ENCODE measurements around the gene CCSER2. TPM values are rescaled to one million over a fixed set of nuclear protein-coding genes. Genes with fewer than 3 reads are reported as not detected.

CCSER2 gene
- polyA plus RNA-seq, 1 of the 3 experiments (the other 2 are of a cell fraction): 8.5 TPM

- H3F3A ChIP-seq (replicated peaks; ENCODE audit: insufficient read depth): peaks cover 7% of the 10 kb centered on the region
- no peaks in the 10 kb centered on the region for H3K27me3 ChIP-seq (ENCODE audit: insufficient read depth)
- H3K4me1 ChIP-seq (ENCODE audit: control insufficient read depth in 1 of 2, insufficient read depth in 2 of 2, low read depth in 1 of 2, low read length in 1 of 2): peaks cover 16 to 25% of the 10 kb centered on the region in 2 experiments; a peak in 3 of 4 replicates
- CTCF ChIA-PET: interaction anchor here (0.6 to 11.4 kb wide), 13 partner anchors 16 to 391 kb away, joined by 3 to 201 read pairs (median 12); partner anchors contain the start of gene CCSER2
- H3K79me2 ChIP-seq (ENCODE audit: insufficient read depth): no peaks in the 10 kb centered on the region
- TF ChIP-seq NFIC (IDR thresholded peaks at IDR 0.05; ENCODE audit: borderline replicate concordance) (peak; percentile 88), EP300 (IDR thresholded peaks at IDR 0.05; ENCODE audit: borderline replicate concordance in 1 of 2, low read depth in 1 of 2, low read length in 1 of 2) (peak in 1 of 2 experiments; percentile 45; a peak in 2 of 4 replicates), PBX3 (IDR thresholded peaks at IDR 0.05) (peak; percentile 41; the same call in 1 of the 2 replicates), TCF12 (IDR thresholded peaks at IDR 0.05) (peak; percentile 45), ELF1 (IDR thresholded peaks at IDR 0.05) (no peak), RFX5 (IDR thresholded peaks at IDR 0.05; ENCODE audit: low read length) (no peak)
- POLR2A ChIA-PET: no interaction called here
- no peaks in the 10 kb centered on the region for H4K20me1 ChIP-seq (ENCODE audit: insufficient read depth)
- H3K36me3 ChIP-seq (replicated peaks in 1 of 2; ENCODE audit: control insufficient read depth in 1 of 2, insufficient read depth in 2 of 2, low read length in 1 of 2): no peaks in the 10 kb centered on the region
- H3K9me3 ChIP-seq: no peaks in the 10 kb centered on the region
- WGBS (ENCODE audit: low lambda C conversion rate): 53% methylated on average over 3 of the region's 3 CpGs
- no peak overlapping the region for H3K9ac ChIP-seq
- DNase-seq: no peak
- peak overlapping the region; percentile 39 for H3K4me2 ChIP-seq
- peak overlapping the region in 1 of 2 experiments; percentile 18; a peak in 2 of 4 replicates for H3K27ac ChIP-seq (ENCODE audit: low read depth in 2 of 2, low read length in 1 of 2)
- no peak overlapping the region for H2AFZ ChIP-seq (ENCODE audit: low read depth)
- H3K4me3 ChIP-seq (ENCODE audit: low read depth in 2 of 2, low read length in 1 of 2): no peak overlapping the region
- no peaks in the 10 kb centered on the region for H3K9me2 ChIP-seq
Measured at GRCh38 chr10:84539216-84539615, 210.8 kb downstream of the CCSER2 start.

- peaks cover 7% of the 10 kb centered on the region for H3F3A ChIP-seq (replicated peaks; ENCODE audit: insufficient read depth)
- no peaks in the 10 kb centered on the region for H4K20me1 ChIP-seq (ENCODE audit: insufficient read depth)
- WGBS (ENCODE audit: low lambda C conversion rate): 66% methylated on average over 8 of the region's 8 CpGs
- H3K9me2 ChIP-seq: no peaks in the 10 kb centered on the region
- POLR2A ChIA-PET: no interaction called here
- H3K36me3 ChIP-seq (replicated peaks in 1 of 2; ENCODE audit: control insufficient read depth in 1 of 2, insufficient read depth in 2 of 2, low read length in 1 of 2): no peaks in the 10 kb centered on the region
- no peak for DNase-seq
- no peak overlapping the region; the same call in 1 of the 2 replicates for H2AFZ ChIP-seq (ENCODE audit: low read depth)
- peak overlapping the region in 1 of 2 experiments; percentile 18; a peak in 1 of 4 replicates for H3K27ac ChIP-seq (ENCODE audit: low read depth in 2 of 2, low read length in 1 of 2)
- H3K79me2 ChIP-seq (ENCODE audit: insufficient read depth): no peaks in the 10 kb centered on the region
- H3K4me2 ChIP-seq: peak overlapping the region; percentile 39
- H3K4me1 ChIP-seq (ENCODE audit: control insufficient read depth in 1 of 2, insufficient read depth in 2 of 2, low read depth in 1 of 2, low read length in 1 of 2): peaks cover 10 to 25% of the 10 kb centered on the region in 2 experiments; a peak in 3 of 4 replicates
- H3K27me3 ChIP-seq (ENCODE audit: insufficient read depth): no peaks in the 10 kb centered on the region
- H3K9me3 ChIP-seq: no peaks in the 10 kb centered on the region
- H3K9ac ChIP-seq: no peak overlapping the region
- CTCF ChIA-PET: interaction anchor here (1.0 to 11.4 kb wide), 9 partner anchors 17 to 392 kb away, joined by 3 to 201 read pairs (median 8); partner anchors contain the start of gene CCSER2
- no peak overlapping the region; a peak in 1 of 4 replicates for H3K4me3 ChIP-seq (ENCODE audit: low read depth in 2 of 2, low read length in 1 of 2)
- no peak for TF ChIP-seq YY1 (IDR thresholded peaks at IDR 0.05; ENCODE audit: low read depth)
- TF ChIP-seq TCF12 (IDR thresholded peaks at IDR 0.05): peak; percentile 18; the same call in 1 of the 2 replicates
Measured at GRCh38 chr10:84540022-84540616, 211.7 kb downstream of the CCSER2 start.

- POLR2A ChIA-PET: no interaction called here
- CTCF ChIA-PET: interaction anchor here (1.0 to 11.4 kb wide), 9 partner anchors 17 to 393 kb away, joined by 3 to 201 read pairs (median 8); partner anchors contain the start of gene CCSER2
- no peak for TF ChIP-seq EP300 (IDR thresholded peaks at IDR 0.05; ENCODE audit: borderline replicate concordance in 1 of 2, low read depth in 1 of 2, low read length in 1 of 2)
- no peak for TF ChIP-seq NFIC (IDR thresholded peaks at IDR 0.05; ENCODE audit: borderline replicate concordance)
- TF ChIP-seq RCOR1 (IDR thresholded peaks at IDR 0.05; ENCODE audit: low read length): no peak
- TF ChIP-seq USF1 (IDR thresholded peaks at IDR 0.05; ENCODE audit: borderline replicate concordance, low read depth): no peak
- no peak for TF ChIP-seq REST (IDR thresholded peaks at IDR 0.05; ENCODE audit: low read depth, low read length)
- no peak for TF ChIP-seq SMC3 (IDR thresholded peaks at IDR 0.05; ENCODE audit: low read depth, low read length)
- TF ChIP-seq GATA2 (CRISPR knock-in tag; IDR thresholded peaks at IDR 0.05): no peak
- no peak for TF ChIP-seq FOSL2 (IDR thresholded peaks at IDR 0.05; ENCODE audit: borderline replicate concordance, low read depth)
- no peak for TF ChIP-seq GABPA (IDR thresholded peaks at IDR 0.05; ENCODE audit: low read depth)
- TF ChIP-seq FOXM1 (IDR thresholded peaks at IDR 0.05; ENCODE audit: low read depth): no peak
Measured at GRCh38 chr10:84540617-84541288, 212.4 kb downstream of the CCSER2 start.

More at GRCh38 chr10:84540617-84541288, 212.4 kb downstream of the CCSER2 start:
- no peak overlapping the region for H3K4me2 ChIP-seq
- no peak overlapping the region for H3K27ac ChIP-seq (ENCODE audit: low read depth in 2 of 2, low read length in 1 of 2)
- H3K4me3 ChIP-seq (ENCODE audit: low read depth in 2 of 2, low read length in 1 of 2): no peak overlapping the region; a peak in 1 of 4 replicates
- no peaks in the 10 kb centered on the region for H4K20me1 ChIP-seq (ENCODE audit: insufficient read depth)
- no peaks in the 10 kb centered on the region for H3K9me2 ChIP-seq
- no peak for DNase-seq
- H3K79me2 ChIP-seq (ENCODE audit: insufficient read depth): no peaks in the 10 kb centered on the region
- H2AFZ ChIP-seq (ENCODE audit: low read depth): no peak overlapping the region; the same call in 1 of the 2 replicates
- no peaks in the 10 kb centered on the region for H3K27me3 ChIP-seq (ENCODE audit: insufficient read depth)
- 88% methylated on average over 32 of the region's 51 CpGs for whole genome bisulfite sequencing (ENCODE audit: low lambda C conversion rate)
- H3K4me1 ChIP-seq (ENCODE audit: control insufficient read depth in 1 of 2, insufficient read depth in 2 of 2, low read depth in 1 of 2, low read length in 1 of 2): peaks cover 10 to 25% of the 10 kb centered on the region in 2 experiments; a peak in 3 of 4 replicates
- H3K9ac ChIP-seq: no peak overlapping the region
- no peaks in the 10 kb centered on the region for H3K36me3 ChIP-seq (replicated peaks in 1 of 2; ENCODE audit: control insufficient read depth in 1 of 2, insufficient read depth in 2 of 2, low read length in 1 of 2)
- H3K9me3 ChIP-seq: no peaks in the 10 kb centered on the region
- H3F3A ChIP-seq (replicated peaks; ENCODE audit: insufficient read depth): peaks cover 7% of the 10 kb centered on the region

Measured in SK-N-SH (cell line).